SU-DHL-6 (cell line): ENCODE results near the gene PAGE1.

Source experiments
- H2AFZ ChIP-seq: fragments of 200-600 bp; sonication (generic); 2 replicates; pipeline ENCODE4 v1.6.1; 2014; ENCODE audit warnings: low read depth, mild to moderate bottlenecking, moderate library complexity, mixed read lengths, antibody characterized with exemption, low read length; ENCODE audit not compliant: severe bottlenecking
- H3F3A ChIP-seq: fragments of 200-600 bp; shearing (Covaris generic); 2 replicates; pipeline ENCODE4 v1.6.0; 2016; ENCODE audit warnings: antibody characterized with exemption, mild to moderate bottlenecking; ENCODE audit not compliant: insufficient read depth
- H3K27ac ChIP-seq: fragments of 200-600 bp; sonication (generic); 2 replicates; pipeline ENCODE4 v1.5.1; 2016; ENCODE audit warnings: low read depth, mild to moderate bottlenecking, low read length, moderate library complexity, mixed read lengths
- H3K27me3 ChIP-seq: fragments of 200-600 bp; sonication (generic), shearing (Covaris generic); 2 replicates; pipeline ENCODE4 v1.6.0; 2014; ENCODE audit warnings: mild to moderate bottlenecking, low read length
- H3K36me3 ChIP-seq: fragments of 200-600 bp; sonication (generic); 2 replicates; pipeline ENCODE4 v1.6.1; 2014; ENCODE audit warnings: mild to moderate bottlenecking, low read length, mixed read lengths
- H3K4me2 ChIP-seq: fragments of 300-600, 200-600 bp; shearing (Covaris generic), sonication (generic); 2 replicates; pipeline ENCODE4 v1.6.0; 2014; ENCODE audit warnings: low read length, low read depth, mild to moderate bottlenecking; ENCODE audit not compliant: poor library complexity, severe bottlenecking
- H3K4me3 ChIP-seq: fragments of 200-600 bp; sonication (generic); 2 replicates; pipeline ENCODE4 v1.5.1; 2014; ENCODE audit warnings: antibody characterized with exemption, low read length, mild to moderate bottlenecking, mixed read lengths; ENCODE audit not compliant: insufficient read depth, poor library complexity, severe bottlenecking
- H3K79me2 ChIP-seq: fragments of 200-600 bp; sonication (generic); 2 replicates; pipeline ENCODE4 v1.6.1; 2014; ENCODE audit warnings: mild to moderate bottlenecking, low read length, moderate library complexity; ENCODE audit not compliant: insufficient read depth
- H3K9ac ChIP-seq: fragments of 200-600 bp; sonication (generic); 2 replicates; pipeline ENCODE4 v1.7.0; 2014; ENCODE audit warnings: mild to moderate bottlenecking, low read length
- H3K9me2 ChIP-seq: fragments of 200-600 bp; sonication (generic); replicated peaks from 2 replicates; pipeline ENCODE4 v1.6.1; 2014; ENCODE audit warnings: low read length; ENCODE audit not compliant: insufficient read depth
- H3K9me3 ChIP-seq: fragments of 200-600 bp; sonication (generic); 2 replicates; pipeline ENCODE4 v1.6.1; 2014; ENCODE audit warnings: low read length, mixed read lengths; ENCODE audit not compliant: insufficient read depth
- H4K20me1 ChIP-seq: fragments of 200-600 bp; sonication (generic); 2 replicates; pipeline ENCODE4 v1.6.1; 2014; ENCODE audit warnings: low read depth, mild to moderate bottlenecking, antibody characterized with exemption, low read length, moderate library complexity, mixed read lengths
- EZH2phosphoT487 ChIP-seq: fragments of 200-600 bp; sonication (generic), shearing (Covaris generic); conservative IDR thresholded peaks from 2 replicates; pipeline ENCODE4 v1.6.1; 2018; ENCODE audit warnings: mild to moderate bottlenecking, antibody characterized with exemption, low read length, moderate library complexity, mixed read lengths
- TF ChIP-seq, protein P1 (sequence below): fragments of 200-600 bp; sonication (generic); IDR thresholded peaks from one replicate; pipeline ENCODE4 v1.5.1; 2017; ENCODE audit warnings: antibody characterized with exemption, mild to moderate bottlenecking, low read length, moderate library complexity; ENCODE audit not compliant: insufficient read depth, poor library complexity, severe bottlenecking

Gene PAGE1

DNA sequence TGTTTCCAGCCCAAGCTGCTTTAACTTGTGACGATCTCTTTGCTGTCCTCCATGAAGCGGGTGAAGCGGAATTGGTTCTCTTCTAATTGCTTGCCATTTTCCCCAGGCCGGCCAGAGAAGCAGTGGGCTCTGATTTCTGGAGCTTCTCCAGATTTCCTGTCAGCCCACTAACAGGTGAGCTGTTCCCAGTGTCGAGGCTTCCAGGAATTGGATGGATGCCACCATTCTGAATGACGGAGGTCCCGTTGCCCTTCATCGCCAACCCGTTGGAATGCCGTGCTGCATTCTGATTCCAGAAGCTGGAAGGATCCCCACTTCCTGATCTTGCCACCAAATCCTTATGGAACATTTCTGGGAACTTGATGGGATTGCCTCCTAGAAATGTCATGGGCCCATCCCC lies 31.0 kb downstream of the PAGE1 start:
- H3K27ac ChIP-seq = no peak overlapping the region
- H3K9ac ChIP-seq = no peak overlapping the region
- no peaks in the 10 kb centered on the region for H4K20me1 ChIP-seq
- H3K4me3 ChIP-seq = no peak overlapping the region
- H3K4me2 ChIP-seq = no peak overlapping the region
- H2AFZ ChIP-seq = no peak overlapping the region
- H3K9me3 ChIP-seq = no peaks in the 10 kb centered on the region
- no peaks in the 10 kb centered on the region for H3K27me3 ChIP-seq
- TF ChIP-seq EZH2phosphoT487 = no peak
- TF ChIP-seq, protein P1, sequence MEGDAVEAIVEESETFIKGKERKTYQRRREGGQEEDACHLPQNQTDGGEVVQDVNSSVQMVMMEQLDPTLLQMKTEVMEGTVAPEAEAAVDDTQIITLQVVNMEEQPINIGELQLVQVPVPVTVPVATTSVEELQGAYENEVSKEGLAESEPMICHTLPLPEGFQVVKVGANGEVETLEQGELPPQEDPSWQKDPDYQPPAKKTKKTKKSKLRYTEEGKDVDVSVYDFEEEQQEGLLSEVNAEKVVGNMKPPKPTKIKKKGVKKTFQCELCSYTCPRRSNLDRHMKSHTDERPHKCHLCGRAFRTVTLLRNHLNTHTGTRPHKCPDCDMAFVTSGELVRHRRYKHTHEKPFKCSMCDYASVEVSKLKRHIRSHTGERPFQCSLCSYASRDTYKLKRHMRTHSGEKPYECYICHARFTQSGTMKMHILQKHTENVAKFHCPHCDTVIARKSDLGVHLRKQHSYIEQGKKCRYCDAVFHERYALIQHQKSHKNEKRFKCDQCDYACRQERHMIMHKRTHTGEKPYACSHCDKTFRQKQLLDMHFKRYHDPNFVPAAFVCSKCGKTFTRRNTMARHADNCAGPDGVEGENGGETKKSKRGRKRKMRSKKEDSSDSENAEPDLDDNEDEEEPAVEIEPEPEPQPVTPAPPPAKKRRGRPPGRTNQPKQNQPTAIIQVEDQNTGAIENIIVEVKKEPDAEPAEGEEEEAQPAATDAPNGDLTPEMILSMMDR = no peak
- H3K9me2 ChIP-seq = no peaks in the 10 kb centered on the region
- no peaks in the 10 kb centered on the region for H3K79me2 ChIP-seq
- H3F3A ChIP-seq = no peaks in the 10 kb centered on the region
- no peaks in the 10 kb centered on the region for H3K36me3 ChIP-seq

DNA sequence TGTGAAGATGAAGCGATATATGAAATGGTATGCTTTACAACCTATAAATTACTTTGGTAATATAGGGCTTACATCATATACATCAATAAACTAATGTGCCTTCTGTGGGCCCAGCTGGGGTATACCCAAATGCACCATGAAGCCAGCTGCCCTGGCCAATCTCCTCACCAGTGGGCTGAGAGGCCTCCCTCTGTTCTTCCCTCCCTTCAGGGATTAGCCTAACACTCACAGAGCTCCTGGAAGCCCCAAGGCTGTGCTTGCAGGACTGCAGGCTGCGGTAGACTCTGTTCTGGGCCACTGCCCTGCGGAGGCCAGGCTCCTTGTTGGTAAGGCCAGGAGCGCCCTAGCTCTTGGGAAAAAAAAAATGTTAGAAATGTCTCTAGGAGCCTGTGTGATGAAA lies 33.9 kb downstream of the PAGE1 start:
- Histone ChIP-seq H3K9me2 (no peaks in the 10 kb centered on the region), H3K27ac (no peak overlapping the region), H3K4me2 (no peak overlapping the region), H3K79me2 (no peaks in the 10 kb centered on the region), H2AFZ (no peak overlapping the region), H3K9me3 (no peaks in the 10 kb centered on the region), H3K4me3 (no peak overlapping the region), H4K20me1 (no peaks in the 10 kb centered on the region), H3K36me3 (no peaks in the 10 kb centered on the region), H3K27me3 (no peaks in the 10 kb centered on the region), H3K9ac (no peak overlapping the region), H3F3A (no peaks in the 10 kb centered on the region)
- no peak for TF ChIP-seq EZH2phosphoT487
- TF ChIP-seq, protein P1 = no peak

- Histone ChIP-seq H3K4me3 (no peak overlapping the region), H3F3A (no peaks in the 10 kb centered on the region), H3K9me3 (no peaks in the 10 kb centered on the region), H3K36me3 (no peaks in the 10 kb centered on the region), H3K9ac (no peak overlapping the region), H3K9me2 (no peaks in the 10 kb centered on the region), H4K20me1 (no peaks in the 10 kb centered on the region), H3K79me2 (no peaks in the 10 kb centered on the region), H2AFZ (no peak overlapping the region), H3K27me3 (no peaks in the 10 kb centered on the region), H3K27ac (no peak overlapping the region), H3K4me2 (no peak overlapping the region)
- no peak for TF ChIP-seq EZH2phosphoT487
- TF ChIP-seq, protein P1 = no peak
Observed at GRCh38 chrX:49659771-49660170, 36.0 kb downstream of the PAGE1 start.
